CD14-positive monocyte (primary cell): ENCODE measurements around the gene RNF34. TPM values are rescaled to one million over a fixed set of nuclear protein-coding genes. Genes with fewer than 3 reads are reported as not detected.
A peak's percentile ranks its signal among the peaks of the same experiment; 100 is the strongest.

Experiments used
- DNase-seq, 3 donors: peaks; one replicate each; pipeline ENCODE4 v3.0.0-alpha.2; 2011 to 2022
- H2AFZ ChIP-seq: 2 replicates; pipeline ENCODE4 v1.6.0; 2012; ENCODE audit warnings: mild to moderate bottlenecking, low read depth, low read length, inconsistent platforms; ENCODE audit not compliant: insufficient read depth, poor library complexity, severe bottlenecking
- H3K27ac ChIP-seq, 2 donors: 1 replicate in 1 of 2; 2 replicates in 1 of 2; pipeline ENCODE4 v1.5.1; 2012 to 2013; ENCODE audit warnings: low read length in 2 of 2, control low read depth in 1 of 2, inconsistent platforms in 1 of 2, low read depth in 1 of 2, mild to moderate bottlenecking in 1 of 2
- H3K27me3 ChIP-seq, 2 donors: one replicate each; pipeline versions ENCODE4 v1.6.0 to v1.6.1; 2011 to 2013; ENCODE audit warnings: low read length in 2 of 2; ENCODE audit not compliant: control insufficient read depth in 2 of 2, insufficient read depth in 2 of 2
- H3K36me3 ChIP-seq, 2 donors: replicated peaks in 1 of 2; 1 replicate in 1 of 2; 2 replicates in 1 of 2; pipeline versions ENCODE4 v1.5.1 to v1.6.1; 2012 to 2013; ENCODE audit warnings: low read length in 2 of 2, control low read depth in 1 of 2, inconsistent platforms in 1 of 2, mild to moderate bottlenecking in 1 of 2; ENCODE audit not compliant: insufficient read depth in 2 of 2, control insufficient read depth in 1 of 2
- H3K4me1 ChIP-seq, 2 donors: 1 replicate in 1 of 2; 2 replicates in 1 of 2; pipeline versions ENCODE4 v1.5.1 to v1.6.1; 2012 to 2013; ENCODE audit warnings: low read length in 2 of 2, control low read depth in 1 of 2, inconsistent platforms in 1 of 2, mild to moderate bottlenecking in 1 of 2, moderate library complexity in 1 of 2; ENCODE audit not compliant: insufficient read depth in 2 of 2, control insufficient read depth in 1 of 2
- H3K4me2 ChIP-seq: replicated peaks from 2 replicates; pipeline ENCODE3; 2012; ENCODE audit warnings: low read length, moderate library complexity, mild to moderate bottlenecking; ENCODE audit not compliant: poor library complexity, severe bottlenecking; ENCODE audit errors: extremely low read depth
- H3K4me3 ChIP-seq, 3 experiments: fragments of 200-600 bp in 1 of 3; sonication (generic) in 1 of 3; replicated peaks in 1 of 3; 1 replicate in 2 of 3; 2 replicates in 1 of 3; pipeline ENCODE4 v1.5.1; 2011 to 2013; ENCODE audit warnings: low read length in 3 of 3, mild to moderate bottlenecking in 3 of 3, control low read depth in 2 of 3, low read depth in 2 of 3, inconsistent platforms in 1 of 3, moderate library complexity in 1 of 3
- H3K79me2 ChIP-seq: 2 replicates; pipeline ENCODE4 v1.6.0; 2012; ENCODE audit warnings: mild to moderate bottlenecking, control low read depth, inconsistent platforms, low read length, moderate library complexity; ENCODE audit not compliant: insufficient read depth
- H3K9ac ChIP-seq: 2 replicates; pipeline ENCODE4 v1.6.0; 2017; ENCODE audit warnings: low read length, mild to moderate bottlenecking; ENCODE audit not compliant: insufficient read depth, poor library complexity, severe bottlenecking
- H3K9me3 ChIP-seq, 2 donors: replicated peaks in 1 of 2; 1 replicate in 1 of 2; 2 replicates in 1 of 2; pipeline versions ENCODE4 v1.5.1 to v1.6.1; 2012 to 2013; ENCODE audit warnings: low read length in 2 of 2, control low read depth in 1 of 2; ENCODE audit not compliant: control insufficient read depth in 1 of 2, insufficient read depth in 1 of 2
- H4K20me1 ChIP-seq: 2 replicates; pipeline ENCODE4 v1.6.0; 2012; ENCODE audit warnings: mild to moderate bottlenecking, low read length, control low read depth, moderate library complexity; ENCODE audit not compliant: insufficient read depth
- H3K27ac Mint-ChIP-seq, 7 donors: one replicate each; pipeline ENCODE4 v1.8.0; 2020; ENCODE audit warnings: mild to moderate bottlenecking in 7 of 7, mixed read lengths in 7 of 7, moderate library complexity in 6 of 7, inconsistent platforms in 2 of 7
- H3K27me3 Mint-ChIP-seq, 3 donors: one replicate each; pipeline ENCODE4 v1.8.0; 2021 to 2022; ENCODE audit warnings: low read depth in 3 of 3, mild to moderate bottlenecking in 3 of 3, mixed read lengths in 3 of 3, moderate library complexity in 3 of 3, inconsistent platforms in 1 of 3
- H3K36me3 Mint-ChIP-seq, 2 donors: one replicate each; pipeline ENCODE4 v1.8.0; 2020; ENCODE audit warnings: mixed read lengths in 2 of 2, inconsistent platforms in 1 of 2, mild to moderate bottlenecking in 1 of 2
- H3K4me1 Mint-ChIP-seq: one replicate; pipeline ENCODE4 v1.8.0; 2020; ENCODE audit warnings: mild to moderate bottlenecking, mixed read lengths
- H3K4me3 Mint-ChIP-seq, 2 donors: one replicate each; pipeline ENCODE4 v1.8.0; 2020; ENCODE audit warnings: mild to moderate bottlenecking in 2 of 2, mixed read lengths in 2 of 2, moderate library complexity in 1 of 2
- H3K9me3 Mint-ChIP-seq, 7 donors: one replicate each; pipeline ENCODE4 v1.8.0; 2020 to 2022; ENCODE audit warnings: mixed read lengths in 7 of 7, mild to moderate bottlenecking in 6 of 7, moderate library complexity in 6 of 7, inconsistent platforms in 2 of 7
- WGBS: methylation state at CpG from one replicate; pipeline ENCODE4 v1.1.5; 2013; ENCODE audit warnings: missing lambda C conversion rate; ENCODE audit not compliant: insufficient coverage; 5-methylcytosine and 5-hydroxymethylcytosine counted together
- intact Hi-C, 2 donors: fragments of 100-400 bp; cut with micrococcal nuclease; formaldehyde crosslinking; loops; one replicate each; pipeline versions ENCODE4 v1.15.0 to v1.15.1; 2023
- polyA plus RNA-seq, 3 donors: library from polyadenylated mRNA; depleted of rRNA in 1 of 3; unstranded in 2 of 3; stranded (reverse) in 1 of 3; fragments of 300-500 nt in 2 of 3; fragments of >200 nt in 1 of 3; fragmentation: Illumina TruSeq in 2 of 3; gene quantifications; 1 replicate in 2 of 3; 2 replicates in 1 of 3; pipeline ENCODE4 v1.2.3, GENCODE V29; 2012 to 2021
- TF ChIP-seq, protein P1 (sequence below): fragments of 200-600 bp; IDR thresholded peaks from one replicate; pipeline ENCODE4 v1.8.0; 2022; ENCODE audit warnings: antibody characterized with exemption, mild to moderate bottlenecking

RNF34 gene
- polyA plus RNA-seq, 3 donors, result 15.5 to 23.8 (median 19.2) TPM

DNA sequence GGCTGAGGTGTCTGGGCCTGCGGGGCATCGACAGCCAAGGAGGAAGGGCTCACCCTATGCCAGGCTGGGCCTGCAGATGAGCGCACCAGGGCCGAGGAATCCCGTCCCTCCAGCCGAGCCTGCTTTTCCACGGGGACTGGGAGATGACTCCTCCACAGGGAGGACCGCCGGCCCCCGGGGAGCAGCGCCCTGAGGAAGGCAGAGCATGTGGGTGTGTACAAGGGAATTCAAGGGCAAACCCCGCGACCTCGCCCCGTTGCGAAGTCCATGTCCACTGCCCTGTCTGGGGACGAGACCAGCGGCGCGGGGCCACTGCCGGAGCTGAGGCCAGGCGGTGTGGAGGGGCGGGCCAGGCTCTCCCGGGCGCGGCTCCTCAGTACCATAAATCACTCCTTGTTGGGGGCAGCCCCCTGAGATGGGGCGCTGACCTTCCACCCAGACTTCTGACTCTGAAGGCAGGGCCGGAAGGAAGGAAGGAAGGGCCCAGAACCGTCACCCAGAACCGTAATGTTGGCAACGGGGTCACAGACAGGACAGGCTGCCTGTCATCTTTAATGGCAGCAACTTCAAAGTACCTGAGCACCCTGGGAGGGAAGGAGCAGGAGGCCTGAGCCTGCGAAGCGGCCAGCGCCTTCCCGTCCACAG, 52.5 kb downstream of the RNF34 start:
- no peak overlapping the region for H2AFZ ChIP-seq
- intact Hi-C loops, result no loop called here
- no peaks in the 10 kb centered on the region for H3K27me3 ChIP-seq
- peaks cover 0 to 11% of the 10 kb centered on the region in 2 donors for H3K36me3 ChIP-seq
- Mint-ChIP-seq H3K4me3 (peak overlapping the region; percentile 64 to 75), H3K27me3 (peaks cover 0 to 2% (median 2%) of the 10 kb centered on the region in 3 donors), H3K27ac (peak overlapping the region; percentile 97 to 99 (median 98)), H3K4me1 (peaks cover 70% of the 10 kb centered on the region), H3K9me3 (no peaks in the 10 kb centered on the region), H3K36me3 (peaks cover 25 to 31% of the 10 kb centered on the region in 2 donors)
- peaks cover 71% of the 10 kb centered on the region for H3K79me2 ChIP-seq
- 36% methylated on average over 11 of the region's 35 CpGs for WGBS
- TF ChIP-seq, protein P1, sequence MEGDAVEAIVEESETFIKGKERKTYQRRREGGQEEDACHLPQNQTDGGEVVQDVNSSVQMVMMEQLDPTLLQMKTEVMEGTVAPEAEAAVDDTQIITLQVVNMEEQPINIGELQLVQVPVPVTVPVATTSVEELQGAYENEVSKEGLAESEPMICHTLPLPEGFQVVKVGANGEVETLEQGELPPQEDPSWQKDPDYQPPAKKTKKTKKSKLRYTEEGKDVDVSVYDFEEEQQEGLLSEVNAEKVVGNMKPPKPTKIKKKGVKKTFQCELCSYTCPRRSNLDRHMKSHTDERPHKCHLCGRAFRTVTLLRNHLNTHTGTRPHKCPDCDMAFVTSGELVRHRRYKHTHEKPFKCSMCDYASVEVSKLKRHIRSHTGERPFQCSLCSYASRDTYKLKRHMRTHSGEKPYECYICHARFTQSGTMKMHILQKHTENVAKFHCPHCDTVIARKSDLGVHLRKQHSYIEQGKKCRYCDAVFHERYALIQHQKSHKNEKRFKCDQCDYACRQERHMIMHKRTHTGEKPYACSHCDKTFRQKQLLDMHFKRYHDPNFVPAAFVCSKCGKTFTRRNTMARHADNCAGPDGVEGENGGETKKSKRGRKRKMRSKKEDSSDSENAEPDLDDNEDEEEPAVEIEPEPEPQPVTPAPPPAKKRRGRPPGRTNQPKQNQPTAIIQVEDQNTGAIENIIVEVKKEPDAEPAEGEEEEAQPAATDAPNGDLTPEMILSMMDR, result no peak
- peak overlapping the region; percentile 42 for H3K9ac ChIP-seq
- DNase-seq, result peak; percentile 41 to 58 (median 50)
- H4K20me1 ChIP-seq, result peaks cover 31% of the 10 kb centered on the region
- peaks cover 59 to 64% of the 10 kb centered on the region in 2 donors for H3K4me1 ChIP-seq
- H3K4me3 ChIP-seq, result peak overlapping the region in 1 of 3 experiments; percentile 67
- H3K27ac ChIP-seq, result peak overlapping the region; percentile 82 to 89
- H3K4me2 ChIP-seq, result peak overlapping the region; percentile 62
- H3K9me3 ChIP-seq, result no peaks in the 10 kb centered on the region

DNA sequence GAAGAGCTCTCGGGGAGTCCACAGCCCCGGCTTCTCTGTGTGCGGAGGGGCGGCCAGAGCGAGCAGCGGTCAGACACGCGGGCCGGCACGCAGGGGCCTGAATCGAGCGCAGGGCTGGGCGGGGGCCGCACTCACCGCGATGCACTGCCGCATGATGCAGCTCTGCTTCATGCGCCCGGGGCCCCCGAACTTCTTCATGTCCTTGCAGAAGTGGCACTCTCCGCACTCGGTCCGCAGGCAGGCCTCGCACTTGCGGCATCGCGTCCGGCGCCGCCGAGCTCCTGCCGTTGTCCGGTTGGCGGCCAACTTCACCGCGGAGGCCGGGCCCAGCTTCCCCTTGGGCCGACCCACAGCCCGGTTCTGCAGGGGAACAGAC, 53.1 kb downstream of the RNF34 start:
- no peaks in the 10 kb centered on the region for H3K9me3 Mint-ChIP-seq
- Histone ChIP-seq H3K4me3 (peak overlapping the region in 1 of 3 experiments; percentile 67), H3K9ac (peak overlapping the region; percentile 42), H2AFZ (no peak overlapping the region), H3K9me3 (no peaks in the 10 kb centered on the region), H3K4me2 (peak overlapping the region; percentile 62), H3K27ac (peak overlapping the region; percentile 82 to 89), H3K27me3 (no peaks in the 10 kb centered on the region), H3K79me2 (peaks cover 71% of the 10 kb centered on the region), H3K4me1 (peaks cover 63 to 69% of the 10 kb centered on the region in 2 donors), H3K36me3 (peaks cover 0 to 11% of the 10 kb centered on the region in 2 donors), H4K20me1 (peaks cover 36% of the 10 kb centered on the region)
- WGBS, result 95% methylated on average over 38 of the region's 39 CpGs
- DNase-seq, result no peak
- peak overlapping the region in 6 of 7 donors; percentile 8 to 99 (median 98) for H3K27ac Mint-ChIP-seq
- peaks cover 0 to 2% (median 2%) of the 10 kb centered on the region in 3 donors for H3K27me3 Mint-ChIP-seq
- TF ChIP-seq, protein P1, result no peak
- peaks cover 75% of the 10 kb centered on the region for H3K4me1 Mint-ChIP-seq
- H3K36me3 Mint-ChIP-seq, result peaks cover 28 to 30% of the 10 kb centered on the region in 2 donors
- peak overlapping the region in 1 of 2 donors; percentile 2 for H3K4me3 Mint-ChIP-seq
- intact Hi-C loops, result no loop called here
